C4-2B (cell line): Measurements from ENCODE around the gene UGT1A6.

Experiments
- CTCF ChIP-seq: fragments of 450-650 bp; conservative IDR thresholded peaks from 2 replicates; pipeline ENCODE4 v1.5.1; 2017; ENCODE audit warnings: mild to moderate bottlenecking
- ZFX ChIP-seq: fragments of 450-650 bp; IDR thresholded peaks from 2 replicates; pipeline ENCODE4 v1.6.1; 2017

GRCh38 chr2:233674314-233674713, 18.4 kb upstream of the UGT1A6 start:
- no peak for TF ChIP-seq CTCF
- TF ChIP-seq ZFX = no peak
